NCI-H2081 treated with DMSO at 0.1 percent for 48 hours (cell line): ENCODE results near the gene FAM9A.
"Not testable (repeated sequence)": the region's sequence is repeated elsewhere in the genome, so short reads cannot be mapped to it uniquely, and the experiment has no call there.

Source experiments
- DNase-seq: peaks from one replicate; lab custom pipeline; 2025; lab: John Stamatoyannopoulos, UW

FAM9A gene

DNA sequence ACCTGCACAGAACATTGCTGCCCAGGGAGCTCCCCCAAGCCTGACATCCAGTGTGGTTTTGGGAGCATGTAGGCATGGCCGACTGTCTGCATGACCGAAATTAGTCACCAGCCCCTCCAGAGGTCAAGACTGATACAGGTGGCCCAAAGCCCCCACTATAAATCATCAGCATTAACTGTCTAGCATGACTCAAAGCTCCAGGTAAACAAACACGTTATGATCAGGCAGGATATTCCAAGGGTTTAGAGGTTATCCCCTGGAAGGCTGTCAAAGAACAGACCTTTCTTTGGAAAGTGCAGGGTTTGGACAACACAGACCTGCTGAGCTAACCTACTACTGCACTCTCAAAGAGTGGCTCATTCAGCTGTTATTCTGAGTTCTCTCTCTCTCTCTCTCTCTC is 2.1 kb upstream of the FAM9A start:
- no peak for DNase-seq

DNA sequence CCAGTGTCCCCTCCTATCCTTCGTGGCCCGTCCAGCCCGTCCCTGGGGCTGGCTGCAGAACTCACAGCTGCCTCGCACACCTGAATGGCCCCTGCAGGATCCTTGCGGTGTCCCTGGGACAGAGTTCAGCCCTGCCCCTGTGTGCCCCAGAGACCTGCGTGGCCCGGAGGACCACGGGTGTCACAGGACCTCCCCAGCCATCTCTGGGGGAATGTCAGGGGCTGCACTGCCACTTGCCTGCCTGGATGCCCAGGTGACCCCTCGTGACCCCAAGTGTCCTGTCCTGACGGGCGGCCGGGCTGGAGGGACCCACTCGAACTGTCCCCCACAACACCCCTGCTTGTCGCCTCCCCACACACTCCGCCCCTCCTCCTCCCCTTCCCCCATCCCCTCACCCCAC is 832 bp downstream of the FAM9A start:
- DNase-seq = not testable (repeated sequence)

DNA sequence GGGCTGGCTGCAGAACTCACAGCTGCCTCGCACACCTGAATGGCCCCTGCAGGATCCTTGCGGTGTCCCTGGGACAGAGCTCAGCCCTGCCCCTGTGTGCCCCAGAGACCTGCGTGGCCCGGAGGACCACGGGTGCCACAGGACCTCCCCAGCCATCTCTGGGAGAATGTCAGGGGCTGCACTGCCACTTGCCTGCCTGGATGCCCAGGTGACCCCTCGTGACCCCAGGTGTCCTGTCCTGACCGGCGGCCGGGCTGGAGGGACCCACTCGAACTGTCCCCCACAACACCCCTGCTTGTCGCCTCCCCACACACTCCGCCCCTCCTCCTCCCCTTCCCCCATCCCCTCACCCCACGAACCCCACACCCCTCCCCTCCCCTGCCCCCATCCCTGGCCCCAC is 1.9 kb downstream of the FAM9A start:
- not testable (repeated sequence) for DNase-seq

DNA sequence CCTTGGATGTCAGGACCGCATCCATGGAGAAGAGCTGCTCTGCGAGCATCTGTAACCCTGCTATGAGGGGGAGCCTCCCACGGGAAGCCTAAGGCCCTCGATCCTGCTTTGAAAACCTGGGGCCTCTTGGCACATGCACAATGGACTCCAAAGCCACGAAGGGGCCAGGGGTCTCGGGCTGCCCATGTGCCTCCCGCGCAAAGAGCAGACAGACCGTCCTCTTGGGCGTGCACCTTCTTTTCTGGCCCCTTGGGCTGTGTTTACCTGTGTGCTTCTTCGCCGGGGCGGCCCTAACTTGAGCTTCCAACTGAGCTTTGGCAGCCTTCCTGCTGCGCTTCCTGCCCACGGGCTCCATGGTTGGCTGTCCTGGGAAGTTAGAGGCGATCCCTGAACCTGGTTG is 2.5 kb downstream of the FAM9A start:
- not testable (repeated sequence) for DNase-seq

DNA sequence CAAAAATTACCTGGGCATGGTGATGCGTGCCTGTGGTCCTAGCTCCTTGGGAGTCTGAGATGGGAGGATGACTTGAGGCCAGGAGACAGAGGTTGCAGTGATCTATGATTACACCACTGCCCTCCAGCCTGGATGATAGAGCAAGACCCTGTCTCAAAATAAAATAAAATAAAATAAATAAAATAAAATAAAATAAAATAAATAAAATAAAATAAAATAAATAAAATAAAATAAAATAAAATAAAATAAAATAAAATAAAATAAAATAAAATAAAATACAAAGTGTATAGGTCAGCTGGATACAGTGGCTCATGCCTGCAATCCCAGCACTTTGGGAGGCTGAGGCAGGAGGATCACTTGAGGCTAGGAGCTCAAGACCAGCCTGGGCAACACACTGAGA is 14.1 kb downstream of the FAM9A start:
- DNase-seq = not testable (repeated sequence)

DNA sequence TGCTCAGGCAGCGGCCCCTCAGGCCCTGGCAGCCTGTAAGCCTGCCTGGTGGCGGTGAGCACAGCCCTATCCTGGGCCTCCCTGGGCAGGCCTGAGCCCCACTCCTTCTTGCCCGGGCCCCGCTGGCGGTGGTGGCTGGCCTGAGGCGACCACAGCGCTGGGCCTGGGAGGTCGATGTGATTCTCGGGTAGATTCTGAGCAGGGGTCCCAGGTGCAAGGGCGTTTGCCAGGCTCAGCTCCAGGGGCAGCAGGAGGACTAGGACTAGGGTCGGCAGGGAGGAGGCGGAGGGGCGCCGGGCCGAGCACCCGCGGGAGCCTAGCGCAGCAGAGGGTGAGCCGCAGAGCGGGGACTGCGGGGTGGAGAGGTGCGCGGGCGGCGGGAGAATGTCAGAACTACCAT is 17.0 kb downstream of the FAM9A start:
- no peak for DNase-seq

DNA sequence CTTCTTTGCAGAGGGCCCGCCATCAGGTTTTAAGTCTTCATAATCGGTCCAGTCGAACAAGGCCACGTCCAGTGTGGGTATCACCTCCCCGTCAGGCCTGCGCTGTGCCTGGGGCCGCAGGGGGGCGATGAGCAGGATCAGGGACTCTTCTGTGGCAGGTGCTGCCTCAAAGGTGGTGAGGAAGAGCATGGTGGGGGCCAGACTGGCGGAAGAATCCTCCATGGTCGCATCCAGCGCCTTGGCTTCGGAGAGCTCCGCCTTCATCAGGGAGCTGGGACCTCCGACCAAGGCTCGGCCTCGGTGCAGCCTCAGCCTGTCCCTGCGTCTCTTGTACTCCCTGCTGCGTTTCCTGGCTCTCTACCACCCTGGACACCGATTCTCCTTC is 17.5 kb downstream of the FAM9A start:
- DNase-seq = no peak

DNA sequence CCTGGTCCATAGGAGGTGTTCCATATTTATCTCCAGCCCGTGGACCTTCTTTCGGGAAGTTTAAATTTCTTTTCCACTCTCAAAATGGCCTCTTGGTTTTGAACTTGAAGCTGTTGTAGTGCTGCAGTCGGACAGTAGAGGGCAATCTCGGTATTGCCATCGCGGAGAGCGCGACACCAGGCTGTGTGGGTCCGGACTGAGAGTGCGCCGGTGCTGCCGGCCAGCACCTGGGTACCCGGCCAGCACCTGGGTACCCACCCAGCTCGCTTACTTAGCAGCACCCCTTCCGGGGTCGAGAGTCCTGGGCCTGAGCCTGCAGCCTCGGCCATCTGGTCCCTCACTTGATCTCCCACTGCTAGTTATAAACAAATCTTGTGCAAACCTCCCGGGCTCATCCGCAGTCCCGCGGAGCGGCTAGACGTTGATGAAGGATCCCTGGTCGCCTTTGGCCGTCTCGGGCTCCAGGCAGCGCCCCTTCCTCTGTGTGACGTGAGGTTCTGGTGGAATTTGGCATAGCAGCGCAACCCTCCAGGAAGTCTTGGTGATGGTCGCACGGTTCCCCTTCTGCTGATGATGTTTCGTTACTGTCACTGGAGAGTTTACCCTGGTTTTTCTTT is 18.0 kb downstream of the FAM9A start:
- no peak for DNase-seq

DNA sequence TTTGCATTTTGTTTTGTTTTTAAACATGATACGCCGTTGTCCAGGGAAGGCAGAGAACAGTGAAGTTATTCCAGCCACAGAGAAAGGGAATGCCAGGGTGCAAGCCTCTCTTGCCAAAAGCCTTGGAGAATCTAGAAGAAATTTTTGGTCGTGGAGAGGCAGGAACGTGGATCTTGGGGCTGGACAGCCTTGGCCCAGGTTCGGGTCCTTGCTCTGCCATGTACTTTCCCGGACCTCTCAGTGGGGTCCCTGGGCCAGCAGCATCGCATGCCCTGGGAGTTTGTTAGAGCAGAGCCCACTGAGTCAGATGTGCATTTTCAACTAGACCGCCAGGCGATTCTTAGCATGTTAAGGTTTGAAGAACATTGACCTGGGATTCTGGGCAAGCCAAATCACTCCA is 18.6 kb downstream of the FAM9A start:
- DNase-seq = no peak

DNA sequence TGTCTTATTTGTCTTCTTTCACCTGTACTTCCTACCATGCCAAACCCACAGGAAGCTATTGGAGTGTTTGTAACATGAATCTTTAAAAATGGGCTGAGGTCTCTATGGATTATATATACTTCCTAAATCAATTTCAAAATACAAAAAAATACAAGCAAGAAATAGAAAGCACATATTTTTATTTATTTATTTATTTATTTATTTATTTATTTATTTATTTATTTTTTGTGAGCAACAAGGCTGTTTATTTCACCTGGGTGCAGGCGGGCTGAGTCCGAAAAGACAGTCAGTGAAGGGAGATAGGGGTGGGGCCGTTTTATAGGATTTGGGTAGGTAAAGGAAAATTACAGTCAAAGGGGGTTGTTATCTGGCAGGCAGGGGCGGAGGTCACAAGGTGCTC is 19.3 kb downstream of the FAM9A start:
- not testable (repeated sequence) for DNase-seq

DNA sequence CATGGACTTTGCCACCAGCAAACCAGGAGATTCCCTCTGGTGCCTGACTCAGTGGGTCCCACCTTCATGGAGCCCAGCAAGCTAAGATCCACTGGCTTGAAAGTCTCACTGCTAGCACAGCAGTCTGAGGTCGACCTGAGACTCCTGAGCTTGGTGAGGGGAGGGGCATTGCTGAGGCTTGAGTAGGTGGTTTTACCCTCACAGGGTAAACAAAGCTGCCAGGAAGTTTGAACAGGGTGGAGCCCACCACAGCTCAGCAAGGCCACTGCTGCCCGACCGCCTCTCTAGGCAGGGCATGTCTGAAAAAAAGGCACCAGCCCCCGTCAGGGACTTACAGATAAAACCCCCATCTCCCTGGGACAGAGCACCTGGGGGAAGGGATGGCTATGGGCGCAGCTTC is 28.1 kb downstream of the FAM9A start:
- DNase-seq = no peak

DNA sequence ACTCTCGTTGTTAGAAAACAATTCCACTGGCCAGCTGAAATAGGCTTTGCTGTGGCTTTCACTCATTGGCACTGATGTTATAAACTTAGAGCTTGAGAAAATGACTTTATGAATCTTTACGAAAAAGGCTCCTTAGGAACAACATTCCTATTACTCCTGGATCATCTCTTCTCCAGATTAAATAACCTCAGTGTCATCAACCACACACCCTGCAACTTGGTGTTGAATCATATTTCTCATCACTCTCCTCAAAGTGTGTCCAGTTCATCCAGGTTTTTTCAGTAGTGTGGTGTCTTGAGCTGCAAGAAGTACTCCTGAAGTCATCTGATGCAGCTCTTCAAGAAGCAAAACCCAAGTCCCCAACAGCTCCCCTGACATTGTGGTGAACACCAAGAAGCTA is 41.2 kb downstream of the FAM9A start:
- DNase-seq = no peak

DNA sequence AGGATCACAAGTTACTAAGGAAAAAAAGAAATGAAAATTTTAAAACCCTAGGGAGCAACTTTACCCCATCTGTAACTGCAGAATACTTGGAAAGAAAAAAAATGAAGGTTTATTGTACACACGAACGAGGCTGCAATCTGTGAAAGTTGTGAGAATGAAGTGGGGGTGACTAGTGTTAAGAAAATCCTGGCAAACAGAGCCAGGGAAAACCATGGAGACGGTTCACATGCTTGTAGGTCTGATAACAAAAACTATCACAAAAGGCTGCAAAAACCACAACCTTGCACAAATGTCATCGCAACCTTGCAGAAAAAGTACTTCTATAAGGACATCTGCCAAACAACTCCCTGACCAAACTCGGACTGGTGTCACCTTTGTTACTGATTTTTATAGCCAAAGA is 42.5 kb downstream of the FAM9A start:
- not testable (repeated sequence) for DNase-seq

DNA sequence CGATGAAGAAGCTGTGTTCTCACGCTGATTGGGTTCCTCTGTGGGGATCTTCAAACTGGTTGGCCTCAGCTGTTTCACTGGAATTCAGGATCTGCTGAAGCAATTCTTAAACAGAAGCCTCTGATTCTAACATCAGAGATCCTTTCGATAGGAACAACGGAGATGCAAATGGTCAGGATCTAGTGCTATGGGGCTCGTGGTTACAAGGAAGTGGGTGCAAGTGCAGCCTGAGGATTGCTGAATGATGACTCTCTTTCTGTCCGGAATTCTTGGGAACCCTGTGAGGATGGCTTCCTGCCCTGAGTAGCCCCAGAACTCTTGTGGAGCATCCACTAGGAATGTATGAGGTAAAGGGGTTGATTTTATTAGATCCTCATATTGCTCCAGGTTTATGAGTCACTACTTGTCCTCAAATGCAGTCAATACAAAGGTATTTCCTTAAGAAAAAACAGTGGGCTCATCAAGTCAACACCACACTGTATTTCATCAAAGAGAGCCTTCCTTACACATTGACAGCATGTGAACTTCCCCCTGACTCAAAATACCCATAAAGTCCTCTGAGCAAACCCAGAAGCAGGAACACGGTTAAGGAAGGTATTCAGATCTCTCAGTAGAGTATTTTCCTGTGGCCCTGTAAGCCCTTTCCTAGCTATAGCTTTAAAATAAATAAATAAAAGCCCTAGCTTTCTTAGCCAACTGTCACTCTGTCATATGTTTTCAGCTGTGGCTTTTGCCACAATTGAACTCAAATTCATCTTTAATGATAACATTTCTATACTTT is 43.4 kb downstream of the FAM9A start:
- not testable (repeated sequence) for DNase-seq

DNA sequence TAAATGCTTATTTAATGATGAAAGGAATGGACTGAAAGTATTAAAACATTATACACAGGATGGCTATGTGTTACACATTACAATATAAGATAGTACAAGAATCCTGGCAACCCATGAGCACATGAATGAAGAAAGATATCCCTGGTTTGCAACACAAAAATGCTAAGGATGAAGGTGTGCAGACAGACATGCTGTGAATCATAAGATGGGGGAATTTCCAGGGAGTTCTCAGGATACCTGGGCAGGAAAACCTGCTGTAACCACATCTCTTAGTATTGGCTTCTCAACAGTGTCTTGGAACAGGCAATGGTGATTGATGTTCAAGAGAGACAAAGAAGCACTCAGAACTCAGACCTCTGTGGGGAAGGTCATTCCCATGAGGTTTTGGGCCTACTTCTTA is 45.4 kb downstream of the FAM9A start:
- no peak for DNase-seq

DNA sequence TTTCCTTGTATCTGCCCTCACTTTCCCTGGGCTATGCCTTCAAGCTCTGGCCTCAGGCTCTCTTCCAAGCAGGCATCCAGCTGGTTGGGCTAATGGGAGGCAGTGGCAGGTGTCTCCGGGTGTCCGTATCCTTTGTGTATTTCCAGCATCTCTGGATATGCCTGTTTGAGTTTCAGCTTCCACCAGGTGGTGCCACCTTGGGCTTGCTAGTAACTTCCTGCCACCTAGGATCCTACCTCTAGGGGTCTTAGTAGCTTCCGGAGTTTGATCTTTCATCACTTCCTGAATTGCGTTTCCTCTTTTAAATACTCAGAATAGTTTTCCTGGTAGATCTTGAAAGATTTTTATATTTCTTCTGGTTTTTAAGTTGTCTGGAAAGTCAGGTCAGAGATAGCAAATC is 46.1 kb downstream of the FAM9A start:
- DNase-seq = no peak

DNA sequence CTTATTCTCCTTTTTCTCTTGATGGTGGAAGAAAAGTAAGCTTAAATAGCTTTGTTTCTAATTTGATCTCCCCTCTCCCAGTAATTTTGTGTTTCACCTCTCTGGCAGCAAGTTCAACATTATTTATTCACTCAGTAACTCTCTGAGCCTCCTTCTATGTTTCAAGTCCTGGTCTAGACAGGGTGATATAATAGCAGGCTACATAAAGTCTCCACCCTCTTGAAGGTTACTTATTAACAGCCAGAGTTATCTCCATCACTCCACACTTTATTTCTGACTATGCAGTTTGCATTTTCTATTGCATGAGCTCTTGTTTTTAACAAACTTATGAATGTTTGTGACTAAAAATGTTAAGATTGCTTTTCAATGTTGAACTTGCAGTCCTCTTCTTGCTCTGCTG is 51.5 kb downstream of the FAM9A start:
- DNase-seq = no peak

DNA sequence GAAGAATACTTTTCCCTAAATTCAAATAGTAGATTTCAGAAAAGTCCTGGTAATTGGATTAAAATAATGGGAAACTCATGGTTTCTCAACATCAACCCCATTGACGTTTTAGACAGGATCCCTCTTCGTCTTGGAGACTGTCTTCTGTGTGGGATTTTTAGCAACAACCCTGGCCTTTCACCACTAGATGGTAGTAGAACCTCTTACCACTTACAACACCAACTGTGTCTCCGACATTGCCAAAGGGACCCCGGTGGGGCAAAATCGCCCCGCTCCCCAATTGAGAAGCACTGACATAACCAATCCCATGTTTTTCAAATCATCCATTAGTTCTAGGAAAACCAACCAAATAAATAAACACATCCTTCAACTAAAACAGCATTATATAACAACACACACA is 52.3 kb downstream of the FAM9A start:
- DNase-seq = no peak

DNA sequence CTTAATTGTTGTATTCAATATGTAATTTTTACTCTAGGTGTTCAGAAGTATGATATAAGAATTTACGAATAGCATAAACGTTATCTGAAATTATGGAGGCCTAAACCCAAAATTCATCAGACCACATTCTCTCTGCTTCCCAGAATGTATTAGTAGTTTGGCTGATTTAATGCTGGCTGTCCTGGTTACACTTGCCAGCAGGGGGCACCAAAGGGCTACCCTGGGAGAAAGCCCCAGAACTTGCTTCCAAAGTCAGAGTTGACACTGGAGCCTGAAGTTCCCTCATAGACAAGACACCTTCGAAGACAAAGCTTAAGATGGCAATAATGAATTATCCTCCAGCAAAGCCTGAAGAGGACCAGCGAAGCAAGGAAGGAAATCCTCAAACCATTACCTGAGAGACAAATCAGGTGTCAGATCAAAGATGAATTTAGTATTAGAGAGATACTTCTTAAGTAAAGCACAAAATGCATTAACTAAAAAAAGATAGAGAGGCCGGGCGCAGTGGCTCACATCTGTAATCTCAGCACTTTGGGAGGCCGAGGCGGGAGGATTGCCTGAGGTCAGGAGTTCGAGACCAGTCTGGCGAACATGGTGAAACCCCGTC is 58.0 kb downstream of the FAM9A start:
- DNase-seq = peak; percentile 2

DNA sequence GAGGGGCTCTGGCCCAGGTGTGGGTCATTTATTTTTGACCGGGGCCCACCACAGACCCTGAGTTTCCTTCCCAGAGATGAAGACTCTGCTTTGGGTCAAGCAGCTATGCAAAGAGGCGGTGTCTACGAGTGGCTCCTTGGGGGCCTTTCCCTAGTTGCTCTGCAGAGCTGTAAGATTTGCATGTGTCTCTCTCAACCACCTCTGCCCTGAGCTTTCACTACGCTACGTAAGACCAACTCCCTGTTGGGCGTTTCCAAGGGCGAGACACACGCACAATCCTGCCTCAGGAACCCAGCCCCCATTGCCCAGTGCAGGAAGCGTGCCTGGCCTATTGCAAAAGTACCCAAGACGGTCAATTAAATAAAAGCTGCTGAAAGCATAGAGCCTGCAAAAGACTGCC is 59.2 kb downstream of the FAM9A start:
- DNase-seq = no peak
